NCI-H1105 treated with DMSO at 0.1 percent for 48 hours (cell line): Measurements from ENCODE around the gene STYXL2.

Source experiments
- DNase-seq: peaks from one replicate; lab custom pipeline; 2025; lab: John Stamatoyannopoulos, UW

Gene STYXL2

DNA sequence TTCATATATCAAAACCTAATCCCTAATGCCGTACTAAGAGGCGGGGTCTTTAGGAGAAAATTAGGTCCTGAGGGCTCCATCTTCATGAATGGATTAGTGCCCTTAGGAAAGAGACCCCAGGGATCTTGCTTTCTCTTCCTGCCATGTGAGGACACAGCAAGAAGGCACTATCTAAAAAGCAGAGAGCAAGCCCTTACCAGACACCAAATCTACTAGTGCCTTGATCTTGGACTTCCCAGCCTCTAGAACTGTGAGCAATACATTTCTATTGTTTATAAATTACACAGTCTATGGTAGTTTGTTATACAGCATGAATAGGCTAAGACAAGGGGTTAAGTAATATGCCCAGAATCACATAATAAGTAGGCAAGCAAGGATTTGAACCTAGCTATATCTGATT is 42.9 kb downstream of the STYXL2 start:
- DNase-seq = no peak

DNA sequence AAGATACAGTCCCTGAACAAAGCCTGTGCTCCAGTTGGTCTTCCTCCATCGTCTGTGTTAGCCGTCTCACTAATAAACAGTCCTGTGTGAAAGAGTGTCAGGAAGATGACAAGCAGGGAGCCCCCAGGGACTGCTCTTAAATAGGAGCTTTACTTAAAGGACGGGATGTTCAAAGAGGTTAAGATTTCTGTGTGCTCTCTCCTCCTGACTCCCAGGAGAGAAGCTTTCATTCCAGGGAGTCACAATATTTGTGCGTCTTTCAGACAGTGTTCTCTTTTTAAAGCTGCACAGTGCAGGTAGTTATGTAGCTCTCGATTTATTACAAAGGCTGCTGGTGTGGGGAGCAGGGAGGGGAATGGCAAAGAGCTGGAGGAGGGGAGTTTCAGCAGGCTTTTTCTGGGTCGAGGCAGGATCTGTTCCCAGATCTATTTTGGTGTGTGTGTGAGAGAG is 43.5 kb downstream of the STYXL2 start:
- DNase-seq = no peak

- DNase-seq = no peak
These were observed 44.1 kb downstream of the STYXL2 start for GRCh38 chr1:167137793-167138510.

DNA sequence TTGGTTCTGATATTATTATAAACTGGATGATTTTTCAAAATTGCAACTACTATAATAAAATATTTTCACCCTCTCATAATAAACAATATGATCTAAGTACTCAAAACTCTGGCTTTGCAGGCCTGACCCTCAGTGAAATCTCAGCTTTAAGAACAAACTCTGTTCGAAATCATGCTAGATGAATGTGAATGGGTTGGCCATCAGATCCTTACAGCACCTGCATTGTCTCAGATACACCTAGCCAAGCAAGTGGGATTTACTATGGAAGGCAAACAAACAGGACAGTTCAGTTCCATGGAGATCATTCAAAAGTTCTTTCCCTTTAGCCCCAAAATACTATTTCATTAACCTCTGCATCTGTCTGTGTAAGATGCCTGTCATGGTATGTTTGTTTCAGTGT is 44.8 kb downstream of the STYXL2 start:
- DNase-seq = no peak

DNA sequence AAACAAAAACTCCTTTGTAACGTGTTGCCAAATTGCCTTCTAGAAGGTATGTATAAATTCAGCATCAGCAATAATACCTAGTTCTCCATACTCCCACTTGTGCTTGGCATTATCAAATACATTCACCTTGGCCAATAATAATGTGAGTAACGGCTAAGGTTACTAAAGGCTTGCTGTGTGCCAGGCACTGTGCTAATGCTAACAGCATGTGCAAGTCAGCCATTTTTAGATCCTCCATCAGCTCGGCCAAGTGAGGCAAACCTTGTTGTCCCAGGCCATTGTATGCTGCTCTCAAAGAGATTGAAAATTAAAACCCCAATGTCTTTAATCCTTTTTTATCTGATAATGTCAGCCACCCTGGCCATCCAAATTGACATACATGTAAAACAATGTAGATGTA is 48.1 kb downstream of the STYXL2 start:
- DNase-seq = no peak
